Tongue (tissue), 2 donors: ENCODE measurements around the gene GNB1L. TPM values are rescaled to one million over a fixed set of nuclear protein-coding genes. Genes with fewer than 3 reads are reported as not detected.
A peak's percentile ranks its signal among the peaks of the same experiment; 100 is the strongest.
"Not testable (repeated sequence)": the region's sequence is repeated elsewhere in the genome, so short reads cannot be mapped to it uniquely, and the experiment has no call there.

Source experiments
- DNase-seq: peaks from one replicate; pipeline ENCODE4 v3.0.0-alpha.2; 2015
- total RNA-seq: library from RNA; depleted of rRNA; stranded (reverse); fragments of >200 nt; gene quantifications from one replicate; pipeline ENCODE4 v1.2.3, GENCODE V29; 2014

GNB1L gene
- total RNA-seq, 1 donor from 2014 or later = 6.1 TPM

GRCh38 chr22:19843107-19843856 is 11.4 kb downstream of the GNB1L start:
- peak; percentile 37 for DNase-seq

DNA sequence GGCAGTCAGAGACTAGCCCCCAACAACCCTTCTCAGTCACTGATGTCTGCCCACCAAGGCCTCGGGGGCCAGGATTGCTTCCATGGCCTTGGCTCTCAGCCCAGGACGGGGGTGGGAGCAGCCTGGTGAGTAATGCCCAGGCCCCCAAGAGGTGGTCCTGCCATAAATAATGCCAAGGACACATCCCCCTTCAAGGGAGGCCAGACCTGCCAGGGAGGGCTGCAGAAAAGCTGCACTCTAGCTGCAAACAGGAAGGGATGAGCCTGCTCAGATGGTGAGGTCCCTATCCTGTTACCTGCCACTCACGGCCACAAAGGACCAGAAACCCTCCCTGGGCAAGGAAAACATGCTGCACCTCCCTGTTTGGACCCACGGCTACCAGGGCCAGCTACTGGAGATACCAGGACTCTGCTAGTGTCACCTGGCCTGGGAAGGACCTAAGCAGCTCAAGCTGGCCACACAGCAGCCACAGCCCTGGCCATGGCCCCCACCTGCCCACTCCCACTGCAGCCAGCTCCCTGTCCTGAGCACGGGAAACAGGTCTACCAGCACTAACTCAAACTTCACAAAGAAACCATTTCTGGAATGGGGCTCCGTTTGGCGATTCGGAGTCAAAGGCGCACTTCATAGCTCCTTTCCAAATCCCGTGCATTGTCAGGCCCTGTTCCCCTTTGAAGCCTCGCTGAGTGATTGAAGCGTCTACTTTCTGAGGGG is 12.1 kb downstream of the GNB1L start:
- DNase-seq = no peak

- DNase-seq = no peak
Measured at GRCh38 chr22:19841641-19842392, 12.9 kb downstream of the GNB1L start.

DNA sequence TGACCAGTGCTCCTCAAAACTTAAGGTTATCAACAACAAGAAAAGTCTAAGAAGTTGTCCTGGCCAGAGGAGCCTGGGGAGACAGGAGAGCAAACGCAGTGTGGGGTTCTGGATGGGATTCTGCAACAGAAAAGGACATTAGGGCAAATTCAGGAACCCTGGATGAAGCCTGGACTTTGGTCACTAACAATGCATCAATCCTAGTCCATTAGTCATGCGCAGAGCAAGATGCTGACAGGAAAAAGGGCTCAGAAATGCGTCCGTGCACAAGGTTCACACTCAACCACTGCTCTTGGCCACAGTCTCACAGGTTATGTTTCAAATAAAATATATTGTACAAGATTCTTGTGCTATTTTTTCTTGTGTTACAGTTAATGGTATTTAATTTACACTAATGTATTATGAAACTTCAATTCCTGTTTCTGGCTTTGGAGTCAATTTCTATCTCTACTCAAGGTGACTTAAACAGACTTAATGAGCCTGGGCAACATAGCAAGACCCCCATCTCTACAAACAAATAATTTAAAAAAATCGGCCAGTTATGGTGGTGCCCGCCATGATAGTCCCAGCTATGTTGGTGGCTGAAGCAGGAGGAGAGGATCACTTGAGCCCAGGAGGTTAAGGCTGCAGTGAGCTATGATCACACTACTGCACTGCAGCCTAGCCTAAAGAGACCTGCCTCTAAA is 13.6 kb downstream of the GNB1L start:
- no peak for DNase-seq

DNA sequence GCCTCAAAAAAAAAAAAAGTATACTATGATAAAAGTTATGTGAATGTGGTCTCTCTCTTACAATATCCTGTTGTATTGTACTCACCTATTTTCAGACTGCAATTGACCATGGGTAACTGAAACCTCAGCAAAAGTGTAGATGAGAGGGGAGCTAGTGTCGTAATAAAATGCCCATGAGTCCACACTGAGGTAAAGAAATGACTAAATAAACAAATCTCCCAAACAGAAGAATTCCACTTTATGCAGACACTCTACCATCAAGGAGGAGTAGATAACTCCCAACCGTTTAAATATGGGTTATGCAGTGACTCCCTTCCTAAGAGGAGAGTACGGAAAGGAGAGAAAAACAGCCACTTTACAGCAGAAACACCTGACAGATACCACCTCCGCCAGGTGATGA is 14.6 kb downstream of the GNB1L start:
- no peak for DNase-seq

- no peak for DNase-seq
Measured at GRCh38 chr22:19837915-19838314, 16.8 kb downstream of the GNB1L start.

GRCh38 chr22:19836512-19836911 is 18.2 kb downstream of the GNB1L start:
- no peak for DNase-seq

DNA sequence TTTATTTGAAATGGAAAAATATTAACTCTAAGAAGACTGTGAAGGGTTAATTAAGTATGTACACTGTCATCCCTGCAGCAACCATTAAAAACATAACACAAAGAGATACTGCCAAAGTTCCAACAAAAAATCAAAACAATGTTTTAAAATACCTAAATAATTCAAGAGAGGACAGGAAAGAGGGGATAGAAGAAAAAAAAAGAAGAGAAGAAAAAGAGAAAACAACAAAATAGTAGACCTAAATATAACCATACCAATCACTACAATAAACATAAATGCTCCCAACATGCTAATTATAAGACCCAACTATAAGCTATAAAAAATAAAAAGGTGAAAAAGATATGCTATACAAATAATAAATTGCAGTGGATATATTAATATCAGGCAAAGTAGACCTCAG is 20.1 kb downstream of the GNB1L start:
- no peak for DNase-seq

DNA sequence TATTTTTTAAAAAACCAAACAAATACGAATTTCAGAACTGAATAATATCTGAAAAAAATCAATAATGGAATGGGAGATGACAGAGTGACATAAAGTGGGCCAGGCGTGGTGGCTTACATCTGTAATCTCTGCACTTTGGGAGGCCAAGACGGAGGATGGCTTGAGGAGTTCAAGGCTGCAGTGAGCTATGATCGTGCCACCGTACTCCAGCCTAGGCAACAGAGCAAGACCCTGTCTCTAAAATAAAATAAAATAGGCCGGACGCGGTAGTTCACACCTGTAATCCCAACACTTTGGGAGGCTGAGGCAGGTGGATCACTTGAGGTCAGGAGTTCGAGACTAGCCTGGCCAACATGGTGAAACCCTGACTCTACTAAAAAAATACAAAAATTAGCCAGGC is 21.3 kb downstream of the GNB1L start:
- not testable (repeated sequence) for DNase-seq

DNA sequence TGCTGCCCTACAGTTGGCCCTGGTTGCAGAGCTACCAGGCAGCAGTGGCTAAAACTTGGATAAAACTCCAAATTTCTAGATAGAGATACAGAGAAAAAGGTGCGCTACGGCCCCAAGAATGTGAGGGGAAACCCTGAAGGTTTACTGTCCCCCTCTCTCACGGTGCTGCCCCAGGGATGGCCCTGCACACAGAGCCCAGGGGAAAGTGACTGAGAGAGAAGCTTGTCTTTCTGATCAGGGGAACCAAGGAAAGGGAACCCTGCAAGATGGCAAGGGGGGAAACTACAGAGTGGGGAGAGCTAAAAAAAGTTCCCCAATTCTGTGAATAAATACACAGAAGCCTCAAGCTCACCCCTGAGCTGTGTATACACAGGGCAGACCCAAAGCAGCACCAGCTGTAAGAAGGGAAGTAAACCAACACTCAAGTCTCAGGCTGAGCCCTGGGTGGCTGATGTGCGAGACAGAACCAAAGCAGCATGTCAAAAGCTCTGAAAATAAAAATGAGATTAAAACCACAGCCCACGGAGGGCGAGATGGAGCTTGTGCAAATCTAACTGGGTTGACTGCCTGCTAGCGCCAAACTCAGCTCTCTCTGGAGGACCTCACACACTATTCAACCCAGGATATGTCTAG is 22.1 kb downstream of the GNB1L start:
- DNase-seq = no peak

DNA sequence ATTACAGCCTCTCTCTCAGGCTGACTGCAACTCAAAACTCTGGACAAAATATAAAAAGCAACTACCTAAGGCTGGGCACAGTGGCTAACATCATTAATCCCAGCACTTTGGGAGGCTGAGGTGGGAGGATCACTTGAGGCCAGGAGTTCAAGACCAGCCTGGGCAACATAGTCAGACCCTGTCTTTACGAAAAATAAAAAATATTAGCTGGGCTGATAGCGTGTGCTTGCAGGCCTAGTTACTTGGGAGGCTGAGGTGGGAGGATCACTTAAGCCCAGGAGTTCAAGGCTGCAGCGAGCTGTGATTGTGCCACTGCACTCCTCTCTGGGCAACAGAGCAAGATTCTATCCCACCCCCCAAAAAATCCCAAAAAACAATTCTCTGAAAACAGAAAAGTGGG is 22.7 kb downstream of the GNB1L start:
- not testable (repeated sequence) for DNase-seq

DNA sequence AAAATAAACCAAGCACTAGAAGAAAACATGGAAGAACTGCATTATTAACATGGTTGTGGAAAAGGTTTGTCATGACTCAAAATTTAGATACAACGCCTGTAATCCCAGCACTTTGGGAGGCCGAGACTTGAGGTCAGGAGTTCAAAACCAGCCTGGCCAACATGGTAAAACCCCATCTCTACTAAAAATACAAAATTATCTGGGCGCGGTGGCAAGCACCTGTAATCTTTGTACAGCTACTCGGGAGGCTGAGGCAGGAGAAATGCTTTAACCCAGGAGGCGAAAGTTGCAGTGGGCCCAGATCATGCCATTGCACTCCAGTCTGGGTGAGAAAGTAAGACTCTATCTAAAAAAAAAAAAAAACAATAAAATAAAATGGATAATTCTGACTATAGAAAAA is 23.7 kb downstream of the GNB1L start:
- no peak for DNase-seq

- DNase-seq = no peak
Measured at GRCh38 chr22:19828035-19828401, 26.7 kb downstream of the GNB1L start.

GRCh38 chr22:19827341-19828034 is 27.2 kb downstream of the GNB1L start:
- no peak for DNase-seq

DNA sequence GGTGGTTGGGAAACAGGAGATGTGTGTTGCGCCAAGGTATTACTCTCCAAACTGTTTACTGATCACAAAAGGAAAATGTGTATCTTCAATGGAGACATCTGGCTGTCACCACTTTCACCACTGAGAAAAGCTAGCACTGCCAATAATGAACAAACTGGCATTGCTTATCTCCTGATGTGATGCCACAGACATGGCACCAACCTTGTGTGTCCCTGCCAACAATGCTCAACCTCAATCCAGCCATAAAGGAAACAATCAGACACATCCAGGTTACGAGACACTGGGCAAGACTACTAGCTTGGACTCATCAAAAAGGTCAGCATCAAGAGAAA is 28.1 kb downstream of the GNB1L start:
- DNase-seq = no peak

GRCh38 chr22:19825904-19826618 is 28.6 kb downstream of the GNB1L start:
- no peak for DNase-seq

GRCh38 chr22:19824926-19825339 is 29.7 kb downstream of the GNB1L start:
- DNase-seq = no peak

GRCh38 chr22:19824212-19824925 is 30.3 kb downstream of the GNB1L start:
- DNase-seq = no peak

GRCh38 chr22:19823902-19824211 is 30.8 kb downstream of the GNB1L start:
- DNase-seq = no peak

DNA sequence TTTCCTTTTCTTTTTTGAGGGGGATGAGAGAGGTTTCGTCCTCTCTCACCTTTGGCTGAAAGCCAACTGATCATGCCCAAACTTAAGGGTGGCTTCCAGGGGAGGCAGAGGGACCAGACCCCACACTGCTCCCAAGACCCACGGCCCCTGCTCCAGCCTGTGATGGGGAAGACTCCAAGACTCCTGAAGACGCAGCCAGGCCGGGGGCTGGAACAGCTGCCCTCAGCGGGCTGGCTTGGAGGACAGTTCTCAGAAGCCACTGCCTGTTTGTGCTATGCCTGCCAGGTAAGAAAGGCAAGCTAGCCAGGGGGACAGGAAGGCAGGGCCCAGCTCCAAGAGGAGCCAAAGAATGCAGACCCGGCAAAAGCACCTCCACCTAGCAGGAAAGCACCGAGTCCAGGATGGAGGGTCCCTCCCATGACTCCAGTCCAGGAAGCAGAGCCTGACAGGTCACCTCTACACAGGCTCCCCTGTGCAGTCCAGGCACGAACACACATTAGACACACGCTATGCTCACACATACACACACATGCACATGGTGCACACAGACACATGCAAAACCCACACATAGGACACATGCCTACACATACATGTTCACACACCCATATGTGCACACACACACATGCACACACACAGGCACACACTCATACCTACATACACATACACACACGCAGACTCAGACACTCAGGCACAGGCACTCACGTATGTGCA is 31.3 kb downstream of the GNB1L start:
- DNase-seq = no peak
